HFF-Myc (cell line): Measurements from ENCODE around the gene SLC25A51.

Source experiments
- DNase-seq: peaks from one replicate; pipeline ENCODE4 v3.0.0-alpha.2; 2011; ENCODE audit warnings: low read depth; ENCODE audit errors: extremely low read depth
- H3K4me3 ChIP-seq: replicated peaks from 2 replicates; pipeline ENCODE4 v1.5.1; 2011; ENCODE audit warnings: low read depth, mild to moderate bottlenecking, control low read depth, low read length
- TF ChIP-seq, protein P1 (sequence below): IDR thresholded peaks from 2 replicates; pipeline ENCODE4 v1.5.1; 2012; ENCODE audit warnings: mild to moderate bottlenecking, low read depth, low read length, control low read depth; ENCODE audit errors: missing control alignments

The SLC25A51 gene

DNA sequence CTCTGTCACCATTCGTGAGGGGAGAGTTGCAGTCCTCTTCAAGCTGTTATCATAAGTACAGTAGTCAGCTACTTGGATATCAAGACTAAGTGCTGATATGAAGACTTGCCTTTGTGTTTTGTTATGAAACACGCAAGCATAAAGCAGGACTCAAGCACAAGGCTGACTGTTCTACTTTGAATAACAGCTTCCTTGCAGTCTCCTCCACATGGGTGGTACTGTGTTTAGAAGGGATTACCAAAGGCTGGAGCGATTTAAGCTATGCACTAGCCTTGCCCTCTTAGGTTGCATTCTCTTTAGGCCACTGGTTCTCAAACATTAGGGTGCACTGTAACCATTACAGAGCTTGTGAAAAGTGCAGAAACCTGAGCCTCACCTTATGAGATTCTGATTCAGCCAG, 41.4 kb downstream of the SLC25A51 start:
- no peak overlapping the region for H3K4me3 ChIP-seq
- DNase-seq, result no peak
- TF ChIP-seq, protein P1, sequence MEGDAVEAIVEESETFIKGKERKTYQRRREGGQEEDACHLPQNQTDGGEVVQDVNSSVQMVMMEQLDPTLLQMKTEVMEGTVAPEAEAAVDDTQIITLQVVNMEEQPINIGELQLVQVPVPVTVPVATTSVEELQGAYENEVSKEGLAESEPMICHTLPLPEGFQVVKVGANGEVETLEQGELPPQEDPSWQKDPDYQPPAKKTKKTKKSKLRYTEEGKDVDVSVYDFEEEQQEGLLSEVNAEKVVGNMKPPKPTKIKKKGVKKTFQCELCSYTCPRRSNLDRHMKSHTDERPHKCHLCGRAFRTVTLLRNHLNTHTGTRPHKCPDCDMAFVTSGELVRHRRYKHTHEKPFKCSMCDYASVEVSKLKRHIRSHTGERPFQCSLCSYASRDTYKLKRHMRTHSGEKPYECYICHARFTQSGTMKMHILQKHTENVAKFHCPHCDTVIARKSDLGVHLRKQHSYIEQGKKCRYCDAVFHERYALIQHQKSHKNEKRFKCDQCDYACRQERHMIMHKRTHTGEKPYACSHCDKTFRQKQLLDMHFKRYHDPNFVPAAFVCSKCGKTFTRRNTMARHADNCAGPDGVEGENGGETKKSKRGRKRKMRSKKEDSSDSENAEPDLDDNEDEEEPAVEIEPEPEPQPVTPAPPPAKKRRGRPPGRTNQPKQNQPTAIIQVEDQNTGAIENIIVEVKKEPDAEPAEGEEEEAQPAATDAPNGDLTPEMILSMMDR, result no peak

DNA sequence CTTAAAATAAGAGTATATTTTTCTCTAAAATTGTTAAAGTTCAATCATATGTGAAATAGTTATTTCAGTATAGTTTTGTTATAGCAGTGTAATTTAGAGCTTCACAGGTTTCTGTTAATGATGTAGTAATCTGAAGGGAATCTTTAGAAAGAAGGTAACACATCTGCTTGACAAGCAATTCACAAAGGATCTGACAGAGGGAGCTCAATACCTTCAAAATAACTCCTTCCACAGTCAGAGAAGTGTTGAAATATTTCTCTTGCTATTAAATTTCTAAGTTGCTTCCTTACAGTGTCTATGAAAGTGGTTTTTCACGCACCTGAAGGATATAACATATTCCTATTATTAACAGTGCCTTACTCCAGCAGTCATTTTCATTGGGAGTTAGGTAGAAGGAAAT, 44.9 kb downstream of the SLC25A51 start:
- DNase-seq, result no peak
- TF ChIP-seq, protein P1, result no peak
- no peak overlapping the region for H3K4me3 ChIP-seq

DNA sequence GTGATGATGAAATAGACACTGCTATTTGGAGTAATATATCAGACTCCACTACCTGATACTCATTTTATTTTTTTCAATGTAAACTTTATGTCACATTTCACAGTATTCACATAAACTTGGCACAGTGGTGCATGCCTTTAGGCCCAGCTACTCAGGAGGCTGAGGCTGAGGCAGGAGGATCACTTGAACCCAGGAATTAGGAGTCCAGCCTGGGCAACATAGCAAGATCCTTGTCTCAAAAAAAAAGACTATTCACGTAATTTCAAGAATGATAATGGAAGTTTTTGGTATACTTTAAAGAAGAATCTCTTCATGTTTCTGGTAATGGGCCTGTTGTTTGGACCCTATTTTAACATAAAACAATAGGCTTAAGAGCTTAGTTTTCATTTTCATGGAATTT, 47.4 kb downstream of the SLC25A51 start:
- TF ChIP-seq, protein P1, result no peak
- no peak overlapping the region for H3K4me3 ChIP-seq
- DNase-seq, result no peak

DNA sequence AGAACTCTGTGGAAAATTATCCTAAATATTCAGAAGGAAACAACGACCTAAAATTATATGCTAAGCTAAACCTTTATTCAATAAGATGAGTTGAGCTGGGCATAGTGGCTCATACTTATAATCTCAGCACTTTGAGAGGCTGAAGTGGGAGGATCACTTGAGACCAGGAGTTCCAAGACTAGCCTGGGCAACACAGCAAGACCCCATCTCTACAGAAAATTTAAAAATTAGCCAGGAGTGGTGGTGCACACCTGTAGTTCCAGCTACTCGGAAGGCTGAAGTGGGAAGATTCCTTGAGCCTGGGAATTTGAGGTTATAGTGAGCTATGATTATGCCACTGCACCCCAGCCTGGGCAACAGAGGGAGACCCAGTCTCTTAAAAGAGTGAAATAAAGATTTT, 51.7 kb downstream of the SLC25A51 start:
- no peak overlapping the region for H3K4me3 ChIP-seq
- TF ChIP-seq, protein P1, result no peak
- no peak for DNase-seq

DNA sequence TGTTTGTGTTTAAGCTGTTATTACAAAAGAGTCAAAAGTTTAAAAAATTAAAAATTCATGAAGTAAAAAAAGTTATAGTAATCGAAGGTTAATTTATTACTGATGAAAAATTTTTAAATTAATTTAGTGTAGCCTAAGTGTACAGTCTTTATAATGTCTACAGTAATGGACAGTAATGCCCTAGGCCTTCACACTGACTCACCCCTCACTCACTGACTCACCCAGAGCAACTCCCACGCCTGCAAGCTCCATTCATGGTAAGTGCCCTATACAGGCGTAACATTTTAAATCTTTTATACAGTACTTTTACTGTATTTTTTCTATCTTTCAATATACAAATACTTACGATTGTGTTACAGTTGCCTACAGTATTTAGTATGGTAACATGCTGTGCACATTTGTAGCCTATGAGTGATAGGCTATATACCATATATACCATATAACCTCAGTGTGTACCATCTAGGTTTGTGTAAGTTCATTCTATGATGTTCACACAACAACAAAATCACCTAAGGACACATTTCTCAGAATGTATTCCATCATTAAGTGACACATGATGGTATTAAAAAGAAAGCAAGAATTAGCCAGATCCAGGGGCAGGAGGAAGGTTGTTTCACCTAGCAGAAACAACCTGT, 63.2 kb downstream of the SLC25A51 start:
- DNase-seq, result peak; percentile 22
- no peak overlapping the region for H3K4me3 ChIP-seq
- TF ChIP-seq, protein P1, result no peak

DNA sequence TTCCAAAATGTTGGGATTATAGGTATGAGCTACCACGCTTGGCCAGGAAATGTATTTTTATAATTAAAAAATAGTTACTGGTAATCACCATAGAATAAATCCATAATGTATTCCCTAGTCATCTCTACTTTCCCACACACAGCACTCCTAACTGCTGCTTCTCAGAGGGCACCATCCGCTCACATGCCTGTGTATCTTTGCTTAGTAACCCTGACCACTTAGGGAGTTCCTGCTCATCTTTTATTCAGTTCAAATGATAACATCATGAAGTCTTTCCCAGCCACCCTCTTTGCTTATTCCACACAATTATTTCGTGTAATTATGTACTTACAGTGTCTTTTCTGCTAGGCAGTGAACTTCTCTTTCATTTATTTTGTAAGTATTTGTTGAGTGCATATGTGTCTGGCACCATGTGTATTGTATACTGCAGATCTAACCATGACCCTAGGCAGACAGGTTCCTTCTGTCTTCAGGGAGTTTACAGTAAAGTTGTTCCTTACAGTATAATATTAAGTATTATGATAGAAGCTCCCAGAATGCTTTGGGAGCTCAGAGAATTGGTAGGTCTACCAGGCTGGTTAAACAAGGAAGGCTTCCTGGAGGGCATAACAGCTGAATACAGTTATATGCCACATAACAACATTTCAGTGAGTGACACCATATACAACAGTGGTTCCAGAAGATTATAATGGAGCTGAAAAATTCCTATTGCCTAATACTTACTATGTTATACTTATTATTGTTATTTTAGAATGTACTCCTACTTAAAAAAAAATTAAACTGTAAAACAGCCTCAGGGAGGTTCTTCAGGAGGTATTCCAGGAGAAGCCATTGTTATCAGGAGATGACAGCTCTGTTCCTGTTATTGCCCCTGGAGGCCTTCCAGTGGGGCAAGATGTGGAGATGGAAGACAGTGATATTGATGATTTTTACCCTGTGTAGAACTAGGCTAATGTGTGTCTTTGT, 64.1 kb downstream of the SLC25A51 start:
- no peak overlapping the region for H3K4me3 ChIP-seq
- TF ChIP-seq, protein P1, result no peak
- DNase-seq, result no peak
